Gastrocnemius medialis (tissue), 4 donors: ENCODE data around the gene YIF1A.
"Not testable (repeated sequence)": the region's sequence is repeated elsewhere in the genome, so short reads cannot be mapped to it uniquely, and the experiment has no call there.

Source experiments
- POLR2A ChIP-seq, 2 donors: fragments of 450-650 bp; IDR thresholded peaks; one replicate each; pipeline ENCODE4 v1.6.1; 2017; ENCODE audit warnings: antibody characterized with exemption in 2 of 2, mild to moderate bottlenecking in 2 of 2, moderate library complexity in 2 of 2
- TF ChIP-seq, protein P1 (sequence below), 5 experiments: fragments of 450-650 bp in 3 of 5; fragments of 200-600 bp in 2 of 5; sonication (generic) in 2 of 5; IDR thresholded peaks in 4 of 5; conservative IDR thresholded peaks in 1 of 5; 1 replicate in 4 of 5; 2 replicates in 1 of 5; pipeline ENCODE4 v1.5.1; 2016 to 2019; ENCODE audit warnings: antibody characterized with exemption in 5 of 5, mild to moderate bottlenecking in 3 of 5, moderate library complexity in 3 of 5

DNA sequence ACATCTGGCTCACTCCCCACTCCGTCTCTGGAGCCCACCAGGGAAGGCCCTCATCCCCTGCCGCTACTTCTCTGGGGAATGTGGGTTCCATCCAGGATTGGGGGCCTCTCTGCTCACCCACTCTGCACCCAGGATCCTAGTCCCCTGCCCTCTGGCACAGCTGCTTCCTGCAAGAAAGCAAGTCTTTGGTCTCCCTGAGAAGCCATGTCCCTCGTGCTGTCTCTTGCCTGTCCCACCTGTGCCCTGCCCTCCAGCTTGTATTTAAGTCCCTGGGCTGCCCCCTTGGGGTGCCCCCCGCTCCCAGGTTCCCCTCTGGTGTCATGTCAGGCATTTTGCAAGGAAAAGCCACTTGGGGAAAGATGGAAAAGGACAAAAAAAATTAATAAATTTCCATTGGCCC, 11.9 kb downstream of the YIF1A start:
- not testable (repeated sequence) for TF ChIP-seq POLR2A (IDR thresholded peaks at IDR 0.05)
- TF ChIP-seq, protein P1, sequence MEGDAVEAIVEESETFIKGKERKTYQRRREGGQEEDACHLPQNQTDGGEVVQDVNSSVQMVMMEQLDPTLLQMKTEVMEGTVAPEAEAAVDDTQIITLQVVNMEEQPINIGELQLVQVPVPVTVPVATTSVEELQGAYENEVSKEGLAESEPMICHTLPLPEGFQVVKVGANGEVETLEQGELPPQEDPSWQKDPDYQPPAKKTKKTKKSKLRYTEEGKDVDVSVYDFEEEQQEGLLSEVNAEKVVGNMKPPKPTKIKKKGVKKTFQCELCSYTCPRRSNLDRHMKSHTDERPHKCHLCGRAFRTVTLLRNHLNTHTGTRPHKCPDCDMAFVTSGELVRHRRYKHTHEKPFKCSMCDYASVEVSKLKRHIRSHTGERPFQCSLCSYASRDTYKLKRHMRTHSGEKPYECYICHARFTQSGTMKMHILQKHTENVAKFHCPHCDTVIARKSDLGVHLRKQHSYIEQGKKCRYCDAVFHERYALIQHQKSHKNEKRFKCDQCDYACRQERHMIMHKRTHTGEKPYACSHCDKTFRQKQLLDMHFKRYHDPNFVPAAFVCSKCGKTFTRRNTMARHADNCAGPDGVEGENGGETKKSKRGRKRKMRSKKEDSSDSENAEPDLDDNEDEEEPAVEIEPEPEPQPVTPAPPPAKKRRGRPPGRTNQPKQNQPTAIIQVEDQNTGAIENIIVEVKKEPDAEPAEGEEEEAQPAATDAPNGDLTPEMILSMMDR (IDR thresholded peaks at IDR 0.05 in 4 of 5, conservative IDR thresholded peaks at IDR 0.05 in 1 of 5): not testable (repeated sequence)
